Small intestine (tissue), 7 donors: ENCODE measurements around the gene ARPC1A. TPM values are rescaled to one million over a fixed set of nuclear protein-coding genes. Genes with fewer than 3 reads are reported as not detected.
"Not testable (repeated sequence)": the region's sequence is repeated elsewhere in the genome, so short reads cannot be mapped to it uniquely, and the experiment has no call there.

Experiments
- DNase-seq, 2 donors: peaks; one replicate each; pipeline versions ENCODE4 v3.0.0 to v3.0.0-alpha.2; 2013
- FAIRE-seq: peaks from 2 replicates; lab custom pipeline; 2012; peaks lifted over from hg19 to GRCh38; lab: Jason Lieb, UNC
- H3K27ac ChIP-seq, 3 donors: one replicate each; pipeline ENCODE4 v1.5.1; 2013; ENCODE audit warnings: low read length in 2 of 3, mild to moderate bottlenecking in 2 of 3, control low read depth in 1 of 3, inconsistent platforms in 1 of 3, low read depth in 1 of 3, moderate library complexity in 1 of 3
- H3K27me3 ChIP-seq, 3 donors: one replicate each; pipeline ENCODE4 v1.6.1; 2013; ENCODE audit warnings: low read length in 3 of 3, inconsistent platforms in 1 of 3; ENCODE audit not compliant: control insufficient read depth in 3 of 3, insufficient read depth in 3 of 3
- H3K36me3 ChIP-seq, 3 donors: one replicate each; pipeline ENCODE4 v1.6.1; 2013; ENCODE audit warnings: low read length in 3 of 3, inconsistent platforms in 1 of 3, low read depth in 1 of 3, mild to moderate bottlenecking in 1 of 3, moderate library complexity in 1 of 3; ENCODE audit not compliant: control insufficient read depth in 3 of 3, insufficient read depth in 2 of 3
- H3K4me1 ChIP-seq, 3 donors: one replicate each; pipeline ENCODE4 v1.6.1; 2013; ENCODE audit warnings: low read length in 2 of 3, inconsistent platforms in 1 of 3, low read depth in 1 of 3, mild to moderate bottlenecking in 1 of 3, moderate library complexity in 1 of 3; ENCODE audit not compliant: control insufficient read depth in 3 of 3, insufficient read depth in 2 of 3
- H3K4me3 ChIP-seq, 3 donors: one replicate each; pipeline ENCODE4 v1.5.1; 2013; ENCODE audit warnings: low read length in 3 of 3, control low read depth in 1 of 3, inconsistent platforms in 1 of 3, low read depth in 1 of 3, mild to moderate bottlenecking in 1 of 3, moderate library complexity in 1 of 3
- H3K9me3 ChIP-seq, 2 donors: one replicate each; pipeline ENCODE4 v1.6.1; 2013; ENCODE audit warnings: low read depth in 1 of 2, low read length in 1 of 2; ENCODE audit not compliant: control insufficient read depth in 2 of 2, insufficient read depth in 1 of 2
- WGBS, 3 donors: extraction: QIAGEN DNeasy Blood & Tissue Kit; methylation state at CpG; one replicate each; pipeline ENCODE4 v1.1.7; 2013; 5-methylcytosine and 5-hydroxymethylcytosine counted together
- polyA plus RNA-seq, 4 donors: library from polyadenylated mRNA; stranded (reverse) in 3 of 4; unstranded in 1 of 4; fragments of 200-250 nt in 3 of 4; fragments of 120-200 nt in 1 of 4; gene quantifications; one replicate each; pipeline versions ENCODE4 v1.2.1 to v1.2.3, GENCODE V29; 2013
- donor health status: healthy with polysubstance abuse.
- donor health status: control.
- donor health status: control.
- donor health status: Bipolar disorder and iron deficiency.
- donor health status: healthy.

Gene ARPC1A
- polyA plus RNA-seq, 4 donors, result 194 to 407 (median 263) TPM

GRCh38 chr7:99374111-99375064 lies 48.7 kb downstream of the ARPC1A start, which contains the start of gene ARPC1B:
Gene ARPC1B, plus strand, starts transcription at chr7:99374730. Its CDS starts 10,985 bp downstream, at chr7:99385715.
- H3K27ac ChIP-seq, result peak within 1 kb of the TSS; percentile 72 to 89 (median 75)
- H3K36me3 ChIP-seq, result peaks cover 0 to 19% (median 4%) of the 10 kb centered on the region in 3 donors
- H3K9me3 ChIP-seq, result no peaks in the 10 kb centered on the region
- peak; percentile 85 to 87 for DNase-seq
- peak within 1 kb of the TSS; percentile 66 to 99 (median 88) for H3K4me3 ChIP-seq
- no peaks in the 10 kb centered on the region for H3K27me3 ChIP-seq
- 0 to 1% (median 1%) methylated on average over 44 to 95 of the region's 95 CpGs for WGBS, 3 donors
- FAIRE-seq, result no peak
- H3K4me1 ChIP-seq, result peaks cover 0 to 14% (median 0%) of the 10 kb centered on the region in 3 donors

GRCh38 chr7:99375070-99375807 lies 49.5 kb downstream of the ARPC1A start:
- 1 to 3% (median 1%) methylated on average over 27 to 58 of the region's 58 CpGs for WGBS, 3 donors
- Histone ChIP-seq H3K27me3 (no peaks in the 10 kb centered on the region), H3K27ac (peak overlapping the region; percentile 72 to 89 (median 75)), H3K4me1 (peaks cover 0 to 14% (median 2%) of the 10 kb centered on the region in 3 donors), H3K36me3 (peaks cover 0 to 21% (median 4%) of the 10 kb centered on the region in 3 donors), H3K4me3 (peak overlapping the region; percentile 66 to 99 (median 88)), H3K9me3 (no peaks in the 10 kb centered on the region)
- DNase-seq (peak; percentile 91), FAIRE-seq (no peak)

GRCh38 chr7:99379043-99379577 lies 53.4 kb downstream of the ARPC1A start:
- peaks cover 0 to 8% (median 2%) of the 10 kb centered on the region in 3 donors for H3K4me1 ChIP-seq
- no peaks in the 10 kb centered on the region for H3K27me3 ChIP-seq
- no peak overlapping the region for H3K4me3 ChIP-seq
- FAIRE-seq (no peak), DNase-seq (no peak)
- H3K9me3 ChIP-seq, result no peaks in the 10 kb centered on the region
- H3K36me3 ChIP-seq, result peaks cover 0 to 37% (median 4%) of the 10 kb centered on the region in 3 donors
- 34 to 56% (median 45%) methylated on average over 7 of the region's 7 CpGs for WGBS, 3 donors
- H3K27ac ChIP-seq, result peak overlapping the region; percentile 17 to 69 (median 57)

- H3K4me1 ChIP-seq, FAIRE-seq, H3K4me3 ChIP-seq, DNase-seq, H3K9me3 ChIP-seq, H3K27me3 ChIP-seq: not testable (repeated sequence)
- WGBS, 3 donors, result 47 to 68% (median 61%) methylated on average over 7 of the region's 7 CpGs
- H3K36me3 ChIP-seq, result peaks cover 0 to 42% (median 4%) of the 10 kb centered on the region in 3 donors
- peak overlapping the region; percentile 17 to 69 (median 58) for H3K27ac ChIP-seq
These were observed 54.0 kb downstream of the ARPC1A start for GRCh38 chr7:99379693-99380031.

GRCh38 chr7:99380032-99380822 lies 54.5 kb downstream of the ARPC1A start:
- no peaks in the 10 kb centered on the region for H3K9me3 ChIP-seq
- no peaks in the 10 kb centered on the region for H3K27me3 ChIP-seq
- peaks cover 0 to 8% (median 2%) of the 10 kb centered on the region in 3 donors for H3K4me1 ChIP-seq
- no peak for FAIRE-seq
- peak overlapping the region; percentile 17 to 69 (median 59) for H3K27ac ChIP-seq
- peaks cover 0 to 43% (median 4%) of the 10 kb centered on the region in 3 donors for H3K36me3 ChIP-seq
- no peak for DNase-seq
- no peak overlapping the region for H3K4me3 ChIP-seq
- 45 to 76% (median 51%) methylated on average over 12 of the region's 12 CpGs for WGBS, 3 donors

- no peak overlapping the region for H3K4me3 ChIP-seq
- DNase-seq, result peak in 1 of 2 donors; percentile 70
- H3K27ac ChIP-seq, result peak overlapping the region in 2 of 3 donors; percentile 59 to 69
- no peaks in the 10 kb centered on the region for H3K27me3 ChIP-seq
- peaks cover 2 to 49% (median 4%) of the 10 kb centered on the region in 3 donors for H3K36me3 ChIP-seq
- WGBS, 3 donors, result 58 to 65% (median 62%) methylated on average over 16 of the region's 16 CpGs
- FAIRE-seq, result no peak
- no peaks in the 10 kb centered on the region for H3K9me3 ChIP-seq
- H3K4me1 ChIP-seq, result peaks cover 0 to 3% (median 2%) of the 10 kb centered on the region in 3 donors
These were observed 55.3 kb downstream of the ARPC1A start for GRCh38 chr7:99380823-99381663.

GRCh38 chr7:99381664-99382075 lies 56.0 kb downstream of the ARPC1A start:
- FAIRE-seq (no peak), DNase-seq (no peak)
- Histone ChIP-seq H3K9me3 (no peaks in the 10 kb centered on the region), H3K36me3 (peaks cover 6 to 54% (median 7%) of the 10 kb centered on the region in 3 donors), H3K4me1 (peaks cover 0 to 2% (median 0%) of the 10 kb centered on the region in 3 donors), H3K4me3 (no peak overlapping the region), H3K27ac (peak overlapping the region in 1 of 3 donors; percentile 7), H3K27me3 (no peaks in the 10 kb centered on the region)
- 62 to 72% (median 68%) methylated on average over 6 to 7 of the region's 7 CpGs for WGBS, 3 donors
